Measurements from ENCODE around the gene SHB. TPM values are rescaled to one million over a fixed set of nuclear protein-coding genes. Genes with fewer than 3 reads are reported as not detected.

The SHB gene
- total RNA-seq, 1 donor from 2014 or later: 13.3 TPM

DNA sequence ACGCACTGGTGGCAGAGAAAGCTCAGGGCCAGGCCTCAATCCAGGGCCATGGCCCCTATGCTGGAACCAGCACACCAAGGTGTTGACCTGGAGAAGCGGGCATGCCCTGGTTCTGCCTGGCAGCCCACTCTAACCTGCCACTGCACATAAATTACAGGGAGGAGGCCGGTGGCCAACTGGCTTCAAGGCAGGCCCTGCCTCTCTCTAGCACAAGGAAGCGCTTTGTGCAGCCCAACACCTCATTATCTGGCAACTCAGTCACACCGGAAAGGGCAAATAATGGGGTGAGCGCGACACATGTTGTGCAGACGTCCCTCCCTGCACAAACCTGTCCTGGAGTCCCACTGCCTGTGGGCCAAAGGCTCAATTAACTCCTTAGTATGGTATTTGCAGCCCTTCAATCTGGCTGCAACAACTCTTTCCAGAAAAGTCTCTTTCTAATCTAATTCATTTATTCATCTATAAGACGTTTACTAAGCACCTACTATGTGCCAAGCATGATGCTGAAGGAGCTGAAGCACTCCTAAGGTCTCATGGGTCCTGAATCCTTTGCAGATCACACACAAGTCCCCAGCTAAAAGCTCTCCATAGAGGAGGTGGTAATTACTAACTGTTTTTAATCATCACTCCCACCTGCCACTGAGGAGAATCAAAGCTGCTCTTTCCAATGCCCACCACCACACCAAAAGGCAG, 24.9 kb downstream of the SHB start:
- no peak for DNase-seq (ENCODE audit: low read depth)

DNA sequence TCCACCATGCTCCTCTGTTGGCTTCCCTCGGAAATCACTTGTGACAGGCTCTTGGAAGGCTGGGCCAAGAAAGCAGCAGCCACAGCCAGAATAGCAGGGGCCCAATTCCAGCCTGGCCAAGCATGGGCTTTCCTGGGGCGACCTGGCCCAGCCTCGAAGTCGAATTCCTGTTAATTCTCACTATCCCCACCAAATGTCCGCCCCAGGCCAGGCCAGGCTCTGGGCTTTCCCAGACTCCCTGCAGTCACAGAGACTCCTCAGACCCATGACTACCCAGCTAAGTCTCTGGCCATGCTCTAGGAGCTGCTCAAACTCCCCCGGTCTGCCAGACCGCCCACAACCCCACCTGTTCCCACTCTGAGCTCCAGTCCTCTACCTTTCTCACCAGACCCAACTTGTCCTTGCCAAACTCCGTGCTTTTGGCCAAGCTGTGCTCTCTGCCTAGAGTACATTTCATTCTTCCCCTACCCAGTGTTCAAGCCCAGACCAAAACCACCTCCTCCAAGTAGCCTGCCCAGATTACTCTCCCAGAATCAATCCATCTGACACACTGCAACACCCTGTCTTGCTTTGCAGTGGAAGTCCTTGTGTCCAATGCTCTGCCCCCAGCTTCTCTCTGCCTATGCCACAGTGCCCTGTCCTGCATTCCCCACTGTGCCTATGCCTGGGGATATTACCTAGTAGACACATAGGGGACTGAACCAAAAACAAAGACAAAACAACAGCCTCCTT, 26.2 kb downstream of the SHB start:
- DNase-seq (ENCODE audit: low read depth): no peak

DNA sequence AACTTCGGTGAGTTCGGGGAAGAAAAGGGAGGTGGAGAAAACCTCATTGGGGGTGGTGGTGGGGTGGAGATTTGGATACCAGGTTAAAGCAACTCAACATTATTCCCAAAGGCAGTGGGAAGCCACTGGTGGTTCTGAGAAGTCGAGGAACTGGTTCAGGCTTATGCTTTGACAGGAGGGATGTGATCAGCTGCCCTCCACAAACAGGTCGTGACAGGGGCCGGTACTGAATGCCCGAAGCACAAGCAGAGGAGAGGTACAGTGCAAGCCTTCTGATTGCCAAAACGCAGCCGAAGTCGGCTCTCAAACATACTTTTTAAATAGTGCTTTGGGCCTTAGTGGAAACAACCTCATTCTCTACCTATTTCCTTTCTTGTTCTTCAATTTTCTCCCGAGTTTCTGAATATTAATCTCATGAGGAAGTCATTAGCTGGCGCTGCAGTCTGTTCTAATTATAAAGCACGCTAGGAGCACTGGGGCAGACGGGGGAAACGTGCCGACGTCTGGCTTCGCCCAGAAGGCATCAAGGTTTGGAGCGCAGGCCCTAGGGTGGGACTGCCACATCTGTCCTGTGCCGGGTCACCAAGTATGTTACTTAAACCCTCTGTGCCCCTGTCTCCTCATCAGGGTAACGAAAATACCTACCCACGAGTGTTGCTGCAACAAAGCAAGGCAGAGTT, 27.3 kb downstream of the SHB start:
- DNase-seq (ENCODE audit: low read depth): no peak

DNA sequence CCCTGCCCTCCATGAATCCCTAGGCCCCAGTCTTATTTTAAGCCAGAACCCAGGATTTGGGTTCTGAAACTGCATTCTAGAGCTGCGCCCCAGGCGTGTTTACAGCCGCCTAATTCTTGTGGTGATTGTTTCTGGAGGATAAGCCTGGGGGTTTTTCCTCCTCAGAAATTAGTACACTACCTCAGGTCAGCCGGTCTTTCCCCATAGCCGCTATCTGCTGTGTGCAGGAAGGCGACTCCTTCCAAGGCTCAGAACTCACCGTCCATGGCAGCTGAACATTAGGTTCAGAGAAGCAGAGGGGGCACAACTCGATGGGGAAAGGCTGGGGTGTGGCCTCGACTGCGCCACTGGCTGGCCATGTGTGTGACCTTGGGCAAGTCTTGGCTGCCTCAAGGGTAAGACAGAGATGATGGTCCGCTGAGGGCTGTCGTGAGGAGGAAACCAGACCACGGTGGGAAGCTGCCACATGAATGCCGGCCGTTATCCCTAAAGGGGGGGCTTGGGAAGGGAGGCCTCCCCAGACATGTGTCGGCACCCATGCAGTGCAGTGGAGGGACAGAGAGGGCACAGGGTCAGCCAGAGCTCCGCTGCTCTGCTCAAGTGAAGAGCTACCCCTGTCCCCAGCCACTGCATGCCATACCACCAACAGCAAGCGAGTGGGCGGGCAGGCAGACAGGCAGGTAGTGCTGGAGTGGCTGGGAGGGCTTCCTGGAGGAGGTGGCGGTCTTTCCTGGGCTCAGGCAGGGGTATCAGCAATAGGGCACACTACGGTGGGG, 28.9 kb downstream of the SHB start:
- DNase-seq (ENCODE audit: low read depth): no peak

DNA sequence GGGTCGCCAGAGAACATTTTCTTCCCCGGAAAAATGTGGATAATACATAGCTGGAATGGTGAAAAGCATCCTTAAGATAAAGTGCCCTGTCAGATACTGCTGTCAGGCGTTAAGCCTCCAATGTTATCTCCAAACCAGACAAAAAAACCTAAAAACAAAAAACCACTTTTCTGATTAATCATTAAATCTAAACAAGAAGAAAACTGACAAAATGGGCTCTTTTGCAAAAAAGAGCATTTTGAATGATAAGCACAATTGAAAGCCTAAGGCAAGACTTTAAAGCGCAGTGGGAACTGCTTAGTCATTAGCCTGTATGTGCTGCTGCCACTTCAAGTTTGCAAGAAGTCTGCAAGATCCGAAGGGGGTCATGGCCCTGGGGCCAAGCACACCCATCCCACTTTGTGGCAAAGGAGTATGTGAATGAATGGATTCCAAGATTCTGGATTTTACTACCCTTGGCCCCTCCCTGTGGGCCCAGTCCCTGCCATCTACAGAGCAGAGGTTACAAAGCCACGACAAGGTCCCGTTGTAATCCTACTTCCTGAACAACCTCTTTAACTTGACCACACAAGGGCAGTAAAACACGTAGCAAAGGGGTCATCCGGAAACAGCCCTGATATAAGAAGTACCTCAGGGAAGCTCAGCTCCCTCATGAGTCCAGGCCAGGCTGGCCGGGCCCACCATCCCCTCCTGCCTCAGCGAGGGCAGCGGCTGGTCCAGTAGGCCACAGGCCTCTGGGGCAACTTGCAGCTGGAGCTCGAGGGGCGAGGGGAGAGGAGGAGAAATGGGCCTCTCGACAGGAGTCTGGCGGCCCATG, 29.7 kb downstream of the SHB start:
- no peak for DNase-seq (ENCODE audit: low read depth)

DNA sequence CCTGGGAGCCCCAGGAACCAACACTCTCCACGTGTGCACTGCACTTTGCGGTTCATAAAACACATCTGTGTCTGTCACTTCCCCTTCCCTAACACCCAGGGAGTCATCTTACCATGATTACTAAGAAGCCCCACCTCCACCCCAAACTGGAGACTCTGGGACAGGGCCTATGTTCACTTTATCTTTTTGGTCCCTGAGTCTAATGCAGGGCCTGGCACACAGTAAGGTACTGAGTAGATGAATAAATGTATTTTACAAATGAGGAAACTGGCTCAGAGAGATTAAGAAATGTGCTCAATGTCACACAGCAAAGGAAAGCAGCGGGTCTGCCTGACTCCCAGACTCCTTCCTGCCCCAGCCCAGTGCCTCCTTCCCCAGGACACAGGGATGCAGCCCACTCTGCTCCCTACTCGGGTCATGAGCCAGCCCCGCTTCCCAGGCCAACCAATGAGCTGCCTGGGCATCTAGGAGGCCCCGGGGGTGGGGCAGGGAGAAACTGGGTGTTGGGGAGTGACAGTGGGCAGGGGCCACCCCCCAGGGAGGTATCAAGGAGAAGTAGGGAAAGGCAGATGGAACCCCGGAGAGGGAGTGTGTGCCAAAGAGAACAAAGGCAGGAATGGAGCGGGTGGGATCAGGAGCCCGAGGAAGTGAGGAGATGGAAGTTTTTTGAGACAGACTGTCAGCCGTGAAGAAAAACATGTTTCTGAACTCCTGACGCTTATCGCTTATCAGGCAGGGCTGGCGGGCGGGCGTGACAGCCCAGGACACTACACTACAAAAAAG, 30.5 kb downstream of the SHB start:
- no peak for DNase-seq (ENCODE audit: low read depth)

DNA sequence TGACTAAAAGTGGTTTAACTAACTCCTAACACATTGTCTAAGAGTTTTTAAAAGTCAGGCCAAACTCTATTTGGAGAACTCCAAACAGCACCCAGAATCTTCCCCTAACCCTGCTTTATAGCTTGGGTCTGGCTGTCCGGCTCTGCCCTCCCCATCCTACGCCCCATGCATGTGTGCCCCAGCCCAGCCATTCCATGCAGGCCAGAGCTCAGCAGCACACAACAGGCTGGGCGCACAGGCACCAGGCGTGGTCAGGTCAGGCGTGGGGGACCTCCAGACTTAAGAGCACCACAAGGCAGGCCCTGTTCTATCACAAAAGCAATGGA, 31.1 kb downstream of the SHB start:
- no peak for DNase-seq (ENCODE audit: low read depth)

DNA sequence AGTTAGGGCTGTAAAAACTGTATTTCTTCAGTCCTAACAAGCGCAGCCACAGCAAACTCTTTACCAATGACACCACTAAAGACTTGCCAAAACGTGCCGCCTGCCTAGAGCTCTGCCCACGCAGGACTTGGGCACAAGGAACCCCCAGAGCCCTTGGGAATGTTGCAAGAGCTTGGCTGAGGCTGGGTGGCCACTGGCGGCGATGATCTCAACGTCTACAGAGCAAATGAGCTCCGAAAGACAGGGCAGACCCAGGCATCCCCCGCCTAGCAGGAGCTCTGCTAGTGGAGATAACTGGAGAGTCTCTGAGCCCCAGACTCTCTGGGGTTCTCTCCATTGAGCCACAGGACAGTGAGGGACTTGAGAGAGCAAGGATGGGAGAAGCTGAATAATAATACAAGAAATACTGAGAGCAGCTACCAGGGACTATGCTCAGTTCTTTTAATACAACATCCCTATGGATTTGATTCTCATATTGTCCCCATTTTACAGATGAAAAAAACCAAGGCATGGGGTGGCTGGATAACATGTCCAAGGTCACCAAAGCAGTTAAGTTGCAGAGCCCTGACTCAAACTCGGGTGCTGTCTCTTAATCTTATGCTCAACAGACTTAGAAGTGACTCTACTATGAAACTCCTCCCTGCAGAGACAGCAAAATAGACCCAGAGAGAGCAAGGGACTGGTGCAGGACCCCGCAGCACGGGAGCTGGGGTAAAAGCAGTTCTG, 32.5 kb downstream of the SHB start:
- DNase-seq (ENCODE audit: low read depth): peak; percentile 63

DNA sequence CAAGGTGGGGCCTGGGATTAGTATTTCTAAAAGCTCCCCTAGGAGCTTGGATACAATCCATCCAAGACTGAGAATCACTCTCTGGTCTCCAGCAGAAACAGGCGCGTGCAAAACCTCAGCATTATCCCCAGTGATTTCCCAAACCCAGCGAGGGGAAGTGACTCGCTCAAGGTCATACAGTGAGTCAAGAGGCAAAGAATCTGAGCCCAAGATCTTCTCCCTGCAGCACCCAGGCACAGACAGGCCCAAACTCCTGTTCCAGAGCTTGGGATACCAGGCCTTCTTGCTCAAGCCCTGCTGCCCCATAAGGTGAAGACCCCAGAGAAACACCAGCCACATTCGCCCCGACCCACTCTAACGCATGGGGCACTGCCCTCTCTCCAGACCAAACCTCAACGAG, 33.2 kb downstream of the SHB start:
- peak; percentile 67 for DNase-seq (ENCODE audit: low read depth)

DNA sequence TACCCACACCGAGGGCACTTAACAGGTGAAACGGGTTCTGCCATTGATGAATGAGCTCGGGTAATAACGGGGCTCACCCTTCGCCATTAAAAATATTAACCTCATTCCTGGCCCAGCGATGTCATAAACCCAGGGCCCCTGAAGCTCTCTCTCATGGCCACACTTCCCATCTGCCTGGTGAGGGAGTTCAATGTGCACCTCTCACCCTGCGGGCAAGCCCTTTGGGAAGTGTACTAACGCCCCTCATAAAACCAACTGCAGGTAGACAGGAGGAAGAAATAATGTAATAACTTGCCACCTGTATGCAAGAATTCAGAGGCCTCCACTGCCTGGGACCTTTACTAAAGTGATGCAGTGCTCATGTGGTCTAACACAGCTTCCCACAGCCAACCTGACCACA, 35.1 kb downstream of the SHB start:
- no peak for DNase-seq (ENCODE audit: low read depth)

DNA sequence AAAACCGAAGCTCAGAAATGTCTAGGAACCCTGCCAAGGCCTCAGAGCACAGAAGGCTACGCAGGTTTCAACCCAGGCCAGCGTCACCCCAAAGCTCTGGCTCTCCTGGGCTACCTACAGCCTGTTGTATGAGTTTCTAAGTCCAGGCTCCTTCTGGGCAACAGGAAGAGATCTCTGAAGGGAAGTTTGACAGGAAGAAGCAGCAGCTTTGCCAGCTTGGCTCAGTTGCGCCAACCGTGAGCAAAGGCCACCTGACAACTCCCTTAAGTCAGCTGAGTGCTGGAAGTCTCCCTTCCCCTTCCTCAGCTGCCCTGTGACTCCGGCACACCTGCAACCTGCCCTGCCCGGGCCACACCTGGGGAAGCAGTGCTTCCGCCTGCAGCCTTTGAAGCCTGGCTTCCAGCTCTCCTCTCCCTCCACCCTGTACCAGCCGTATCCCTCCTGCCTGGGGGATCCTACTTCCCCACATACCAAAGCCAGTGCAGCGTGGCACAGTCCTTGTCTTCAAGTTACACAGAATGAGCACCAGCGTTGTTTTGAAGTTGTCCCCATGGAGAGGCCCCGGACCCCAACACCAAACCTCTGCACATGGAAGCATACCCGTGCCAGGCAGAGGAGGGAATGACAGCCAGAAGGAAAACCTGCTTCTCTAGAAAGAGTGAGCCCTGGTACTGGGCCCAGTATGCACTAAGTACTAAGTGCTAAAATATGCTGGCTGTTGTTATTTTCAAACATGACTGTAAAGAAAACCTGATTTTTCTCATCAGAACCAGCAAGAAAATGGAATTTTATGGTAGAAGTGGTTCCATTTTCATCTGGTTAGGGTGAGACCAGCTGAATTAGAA, 36.5 kb downstream of the SHB start:
- DNase-seq (ENCODE audit: low read depth): no peak

DNA sequence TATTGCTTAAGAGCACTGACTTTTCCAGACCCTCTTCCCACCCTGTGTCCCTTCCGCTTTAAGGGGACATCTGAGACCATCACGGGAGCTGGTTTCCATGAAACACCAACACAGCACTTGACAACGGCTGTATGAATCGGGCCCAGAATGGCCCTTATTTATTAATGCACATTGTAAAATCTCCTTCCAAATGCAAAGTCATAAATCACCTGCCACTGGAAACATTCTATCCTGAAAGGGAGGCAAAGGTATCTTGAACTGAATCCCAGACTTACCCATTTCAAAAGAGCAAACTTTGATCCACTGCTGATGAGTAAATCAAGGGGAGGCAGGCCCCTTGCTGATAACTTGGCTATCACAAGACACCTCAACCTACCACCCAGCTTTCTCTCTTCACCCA, 37.4 kb downstream of the SHB start:
- no peak for DNase-seq (ENCODE audit: low read depth)

DNA sequence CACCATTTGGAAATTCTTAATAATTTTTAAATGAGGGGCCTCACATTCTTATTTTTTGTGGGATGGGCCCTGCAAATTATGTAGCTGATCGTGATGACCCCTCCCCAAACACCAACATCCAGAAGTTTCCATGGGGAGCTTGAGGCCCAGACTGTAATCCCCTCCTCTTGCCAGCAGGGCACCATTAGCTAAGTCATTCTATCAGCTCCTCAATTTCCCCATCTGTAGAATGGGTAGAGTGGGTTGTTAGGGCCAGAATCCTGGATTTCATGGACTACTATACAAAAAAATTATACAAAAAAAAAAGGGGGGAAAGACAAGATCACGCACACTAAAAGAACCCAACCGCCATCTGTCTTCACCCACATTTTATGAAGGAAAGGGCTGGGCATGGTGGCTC, 38.4 kb downstream of the SHB start:
- no peak for DNase-seq (ENCODE audit: low read depth)

DNA sequence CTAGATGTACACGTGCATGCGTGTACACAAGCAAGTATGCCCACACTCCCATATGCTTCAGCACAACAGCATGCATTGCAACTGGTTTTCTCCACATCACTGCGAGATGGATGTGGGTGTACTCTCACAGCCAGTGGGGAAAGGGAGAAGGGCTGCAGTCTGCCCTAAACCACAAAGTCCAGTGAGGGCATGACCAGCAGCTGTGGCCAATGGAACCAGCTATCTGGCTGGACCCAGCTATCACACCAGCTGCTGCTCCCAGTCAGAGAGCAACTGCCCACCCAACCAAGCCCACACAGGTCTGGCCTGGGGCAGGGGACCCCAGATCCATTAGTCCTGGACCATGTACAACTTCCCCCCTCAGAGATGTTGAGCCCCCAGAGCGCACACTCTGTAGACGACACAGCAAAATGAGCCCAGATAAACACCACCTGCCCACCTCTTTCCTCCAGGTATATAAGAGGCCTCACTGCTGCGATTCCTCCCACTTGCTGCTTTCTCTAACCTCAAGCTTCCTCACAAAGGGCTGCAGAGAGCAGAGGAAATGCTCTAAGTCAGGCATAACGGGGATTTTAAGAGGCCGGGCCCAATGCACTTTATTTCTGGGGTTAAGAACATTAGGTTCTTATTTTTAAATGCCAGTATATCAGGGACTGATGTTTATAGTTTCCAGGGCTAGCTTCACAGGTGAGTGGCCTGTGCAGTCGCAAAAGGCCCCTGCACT, 39.0 kb downstream of the SHB start:
- DNase-seq (ENCODE audit: low read depth): peak; percentile 90

DNA sequence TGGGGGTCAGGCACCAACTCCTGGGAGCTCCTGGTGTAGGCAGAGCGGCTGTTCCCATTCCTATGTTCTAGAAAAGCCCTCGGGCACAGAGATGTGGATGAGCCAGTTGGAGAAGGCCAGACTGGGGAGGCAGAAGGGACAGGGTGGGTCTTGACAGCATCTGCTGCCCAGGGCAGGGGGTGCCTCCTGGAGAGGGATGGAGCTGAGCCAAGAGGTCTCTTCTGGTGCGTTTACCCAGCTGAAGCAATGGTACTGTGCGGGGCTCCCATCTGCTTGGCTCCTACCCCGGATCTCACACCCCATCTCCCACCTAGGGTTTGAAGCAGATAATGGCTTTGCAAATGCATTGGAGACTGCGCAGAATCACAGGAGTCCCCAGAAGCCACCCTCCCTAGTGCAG, 41.3 kb downstream of the SHB start:
- DNase-seq (ENCODE audit: low read depth): no peak

DNA sequence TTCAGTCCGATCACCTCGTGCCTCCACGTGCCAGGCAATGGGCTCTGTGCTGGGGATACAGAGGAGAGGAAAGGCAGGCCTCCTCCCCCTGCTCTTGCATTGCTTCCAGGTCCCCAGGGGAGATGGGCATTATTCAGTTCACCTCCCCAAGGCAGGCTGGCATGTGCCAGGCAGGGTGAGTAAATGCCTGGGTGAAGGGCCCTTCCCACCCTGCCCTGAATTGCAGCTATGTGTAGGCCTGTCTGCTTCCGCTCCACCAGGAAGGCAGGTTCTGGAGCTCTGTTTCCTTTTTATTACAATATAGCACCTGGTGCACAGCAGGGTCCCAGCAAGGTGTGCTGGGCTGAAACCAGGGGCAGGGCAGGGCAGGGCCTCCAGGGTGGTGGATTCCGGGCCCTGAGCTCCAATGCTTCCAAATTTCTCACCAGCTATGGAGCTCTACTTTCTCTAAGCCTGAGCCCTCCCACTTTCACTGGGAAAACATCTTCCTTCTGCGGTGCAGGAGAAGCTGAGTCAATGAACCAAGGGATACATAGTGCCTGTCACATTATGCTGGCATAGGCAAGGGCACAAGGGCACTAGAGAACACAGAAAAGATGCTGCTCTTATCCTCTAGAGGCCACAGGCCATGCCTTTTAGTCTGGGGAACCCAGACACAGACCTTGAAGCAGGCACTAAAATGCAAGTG, 42.0 kb downstream of the SHB start:
- no peak for DNase-seq (ENCODE audit: low read depth)

Data from myocyte (in vitro differentiated cells).